ENCODE data around the gene DARS1.
"Not testable (repeated sequence)": the region's sequence is repeated elsewhere in the genome, so short reads cannot be mapped to it uniquely, and the experiment has no call there.

Gene DARS1

DNA sequence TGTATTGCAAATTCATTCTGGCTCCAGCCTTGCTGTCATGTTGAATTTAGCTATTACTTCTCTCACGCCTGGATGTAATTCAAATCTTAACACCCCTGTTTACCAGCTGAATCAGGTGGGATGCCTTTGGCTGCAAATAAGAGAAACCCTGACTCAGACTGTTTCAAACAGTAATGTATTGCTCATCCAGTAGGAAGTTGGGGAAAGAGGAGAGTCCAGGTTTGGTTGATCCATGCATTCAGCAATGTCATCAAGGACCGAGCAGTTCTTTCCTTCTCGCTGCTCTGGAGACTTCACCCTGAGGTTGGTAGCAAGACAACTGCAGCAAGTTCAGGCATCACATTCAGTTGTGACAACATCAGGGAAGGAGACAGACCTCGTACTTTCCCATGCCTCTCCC, 6.4 kb upstream of the DARS1 start:
- in situ Hi-C loops (cut with MboI; ENCODE audit: low pct_unique_long_range_greater_than_20kb, low sequenced_read_pairs): no loop called here
- no peak for DNase-seq

DNA sequence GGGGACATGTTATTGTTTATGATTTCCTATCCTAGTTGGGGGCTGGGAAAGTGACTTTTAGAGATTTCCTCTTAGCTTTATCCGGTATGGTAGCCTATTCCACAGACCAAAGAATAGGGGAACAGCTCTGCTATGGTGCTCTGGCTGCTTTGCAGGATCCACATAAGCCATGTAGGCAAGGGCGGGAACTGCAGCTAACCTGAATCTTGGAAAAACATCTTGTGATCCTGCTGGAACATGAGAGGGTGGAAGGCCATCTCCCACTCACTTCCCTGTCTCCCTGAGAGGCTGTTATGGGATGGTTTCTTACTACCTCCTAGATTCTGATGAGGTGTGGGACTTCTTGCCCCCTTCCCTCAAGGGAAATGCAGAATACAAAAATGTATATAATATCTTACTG, 2.0 kb upstream of the DARS1 start:
- in situ Hi-C loops (cut with MboI; ENCODE audit: low pct_unique_long_range_greater_than_20kb, low sequenced_read_pairs): no loop called here
- no peak for DNase-seq

- DNase-seq: no peak
- in situ Hi-C loops (cut with MboI; ENCODE audit: low pct_unique_long_range_greater_than_20kb, low sequenced_read_pairs): no loop called here
Observed at GRCh38 chr2:135986507-135986906, 1.1 kb upstream of the DARS1 start.

DNA sequence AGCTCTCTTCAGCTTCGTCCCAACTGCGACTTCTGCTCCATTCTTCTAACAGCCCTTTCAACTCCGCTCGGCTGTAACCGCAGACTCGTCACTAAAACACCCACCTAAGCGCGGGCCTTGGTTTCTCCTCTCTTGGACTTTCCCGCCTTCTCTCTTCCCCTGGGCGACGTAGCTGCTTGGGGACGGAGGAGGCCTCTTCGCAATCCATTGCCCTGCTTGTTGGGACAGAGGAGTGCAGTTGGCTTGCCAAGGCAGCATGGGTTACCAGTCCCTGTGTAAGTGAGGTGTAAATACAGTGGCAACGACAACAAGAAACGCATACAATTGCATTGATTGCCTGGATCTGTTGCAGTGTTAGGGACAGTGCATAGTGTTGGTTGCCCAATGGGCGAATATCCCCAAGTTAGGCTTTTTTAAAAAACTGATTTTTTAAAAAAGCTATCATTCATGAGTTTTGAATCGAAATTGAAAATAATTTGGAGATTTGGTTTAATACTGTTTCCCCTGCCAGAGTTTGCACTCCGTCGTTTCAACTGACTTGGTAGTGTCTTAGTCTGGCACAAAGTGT, 484 bp upstream of the DARS1 start:
- DNase-seq: peak; percentile 87
- in situ Hi-C loops (cut with MboI; ENCODE audit: low pct_unique_long_range_greater_than_20kb, low sequenced_read_pairs): no loop called here

DNA sequence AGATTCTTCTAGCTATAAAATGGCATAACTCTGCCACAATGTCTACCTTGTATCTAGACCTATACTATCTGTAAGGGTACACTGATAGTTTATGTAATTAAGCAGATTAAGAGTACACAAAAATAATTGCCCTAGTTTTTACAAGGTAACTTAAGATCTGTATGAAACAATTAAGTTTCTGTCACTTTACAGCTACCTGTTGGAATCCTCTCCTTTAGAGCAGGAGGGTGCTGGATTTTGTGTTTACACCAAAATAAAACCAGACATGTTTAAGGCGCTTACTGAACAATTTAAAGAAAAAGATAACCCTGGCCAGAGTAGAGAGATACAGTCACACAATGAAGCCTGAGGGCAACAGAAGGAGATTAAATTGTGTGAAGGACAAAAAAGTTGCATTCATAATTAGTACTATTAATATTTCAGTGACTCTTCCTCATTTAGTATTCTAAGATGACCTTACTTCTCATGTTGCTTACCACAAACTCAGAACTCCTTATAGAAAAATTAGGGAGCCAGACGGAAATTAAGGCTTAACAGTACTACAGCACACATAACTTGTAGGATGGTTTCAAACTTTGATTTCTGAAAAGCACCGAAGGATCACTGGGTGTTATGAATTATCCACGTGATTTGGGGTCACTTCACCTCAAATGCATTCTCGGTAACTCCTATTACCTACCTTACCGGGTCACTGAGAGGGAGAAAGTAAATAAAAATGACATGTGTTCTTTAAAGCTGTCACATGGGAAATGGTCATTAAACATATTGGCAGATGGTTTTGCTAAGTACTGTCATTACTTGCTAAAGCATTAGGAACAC, 1.0 kb downstream of the DARS1 start:
- in situ Hi-C loops (cut with MboI; ENCODE audit: low pct_unique_long_range_greater_than_20kb, low sequenced_read_pairs): no loop called here
- peak; percentile 16 for DNase-seq

DNA sequence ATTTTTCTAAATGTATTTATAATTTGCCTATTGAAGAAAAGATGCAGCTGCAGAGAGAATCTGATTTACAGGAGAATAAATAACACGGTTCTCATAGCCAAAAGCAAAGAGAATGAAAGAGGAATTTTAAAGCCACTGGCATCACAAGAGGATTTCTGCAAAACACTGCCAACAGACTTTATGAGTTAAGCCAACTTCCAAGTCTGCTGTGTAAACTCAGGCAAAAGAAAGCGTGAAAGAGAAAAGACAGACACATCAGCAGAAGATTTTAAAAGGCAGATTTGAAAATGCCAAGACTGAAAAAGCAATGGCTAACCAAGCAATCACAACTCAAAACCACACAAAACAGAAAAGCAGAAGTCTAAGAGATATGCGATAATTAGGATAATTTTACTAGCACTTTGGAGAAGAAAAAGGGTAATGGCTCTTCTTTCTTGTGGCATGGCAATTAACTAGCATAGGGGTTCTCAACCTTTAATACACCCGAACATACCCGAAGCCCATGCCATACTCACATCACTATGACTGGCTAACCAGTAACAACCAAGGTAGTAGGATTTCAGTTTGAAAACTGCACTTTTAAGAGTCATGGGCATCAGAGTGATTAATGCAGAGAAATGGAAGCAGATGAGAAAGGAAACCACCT, 4.9 kb downstream of the DARS1 start:
- in situ Hi-C loops (cut with MboI; ENCODE audit: low pct_unique_long_range_greater_than_20kb, low sequenced_read_pairs): no loop called here
- DNase-seq: peak; percentile 49

- in situ Hi-C loops (cut with MboI; ENCODE audit: low pct_unique_long_range_greater_than_20kb, low sequenced_read_pairs): no loop called here
- no peak for DNase-seq
Observed at GRCh38 chr2:135975702-135976101, 9.7 kb downstream of the DARS1 start.

- in situ Hi-C loops (cut with MboI; ENCODE audit: low pct_unique_long_range_greater_than_20kb, low sequenced_read_pairs): no loop called here
- no peak for DNase-seq
Observed at GRCh38 chr2:135974036-135974435, 11.4 kb downstream of the DARS1 start.

DNA sequence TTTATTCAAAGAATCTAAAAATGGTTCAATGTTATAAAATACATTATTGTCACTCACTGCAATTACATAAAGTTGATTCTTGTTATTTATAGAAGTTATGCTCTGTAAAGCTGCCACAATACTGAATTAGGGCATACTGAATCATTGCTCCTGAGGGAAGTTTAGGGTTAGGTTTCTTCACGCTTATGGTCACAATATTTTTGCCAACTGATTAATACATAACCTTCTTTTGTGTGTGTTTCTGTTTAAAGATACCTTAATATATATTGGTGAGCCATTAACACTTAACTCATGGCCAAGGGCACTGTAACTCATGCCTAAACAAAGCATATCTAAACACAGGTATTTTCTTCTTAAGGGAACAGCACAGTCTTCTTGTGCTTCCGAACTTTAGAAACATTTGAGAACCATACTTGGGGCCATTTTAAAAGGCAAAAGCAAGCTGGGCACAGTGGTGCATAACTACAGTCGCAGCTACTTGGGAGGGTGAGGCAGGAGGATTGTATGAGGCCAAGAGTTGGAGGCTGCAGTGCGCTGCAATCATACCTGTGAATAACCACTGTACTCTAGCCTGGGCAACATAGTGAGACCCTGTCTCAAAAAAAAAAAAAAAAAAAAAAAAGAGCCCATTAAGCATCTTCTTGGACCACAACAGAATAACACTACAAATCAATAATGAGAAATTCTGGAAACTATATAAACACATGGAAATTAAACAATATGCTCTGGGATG, 15.6 kb downstream of the DARS1 start:
- in situ Hi-C loops (cut with MboI; ENCODE audit: low pct_unique_long_range_greater_than_20kb, low sequenced_read_pairs): no loop called here
- no peak for DNase-seq

DNA sequence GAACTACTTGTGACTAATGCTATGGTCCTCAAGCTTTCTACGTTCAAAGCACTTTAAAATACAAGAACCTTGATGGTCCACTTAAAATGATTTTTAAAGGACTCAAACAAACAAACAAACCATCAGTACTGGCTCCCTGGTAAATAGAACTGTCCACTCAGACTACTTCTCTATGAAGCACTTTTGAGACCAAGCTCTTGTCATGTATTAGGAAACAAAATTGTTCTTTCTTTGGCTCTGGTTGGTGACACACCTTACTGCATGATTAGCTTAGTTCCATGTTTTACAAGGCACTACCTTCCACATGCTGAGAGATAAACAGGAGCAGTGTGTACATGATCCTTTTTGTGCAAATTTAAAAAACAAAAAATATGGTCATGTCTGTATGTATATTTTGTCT, 19.7 kb downstream of the DARS1 start:
- in situ Hi-C loops (cut with MboI; ENCODE audit: low pct_unique_long_range_greater_than_20kb, low sequenced_read_pairs): no loop called here
- DNase-seq: no peak

DNA sequence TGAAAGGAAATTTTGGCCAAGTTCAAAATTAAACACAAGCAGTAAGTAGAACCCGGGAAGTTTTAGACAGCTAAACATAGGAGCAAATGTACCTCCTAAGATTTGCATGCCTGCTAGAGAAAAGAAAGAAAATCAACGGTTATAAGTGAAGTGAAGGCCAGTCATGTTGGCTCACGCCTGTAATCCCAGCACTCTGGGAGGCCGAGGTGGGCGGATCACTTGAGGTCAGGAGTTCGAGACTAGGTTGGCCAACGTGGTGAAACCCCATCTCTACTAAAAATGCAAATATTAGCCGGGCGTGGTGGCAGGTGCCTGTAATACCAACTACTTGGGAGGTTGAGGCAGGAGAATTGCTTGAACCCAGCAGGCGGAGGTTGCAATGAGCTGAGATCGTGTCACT, 21.0 kb downstream of the DARS1 start:
- in situ Hi-C loops (cut with MboI; ENCODE audit: low pct_unique_long_range_greater_than_20kb, low sequenced_read_pairs): not testable (repeated sequence)

DNA sequence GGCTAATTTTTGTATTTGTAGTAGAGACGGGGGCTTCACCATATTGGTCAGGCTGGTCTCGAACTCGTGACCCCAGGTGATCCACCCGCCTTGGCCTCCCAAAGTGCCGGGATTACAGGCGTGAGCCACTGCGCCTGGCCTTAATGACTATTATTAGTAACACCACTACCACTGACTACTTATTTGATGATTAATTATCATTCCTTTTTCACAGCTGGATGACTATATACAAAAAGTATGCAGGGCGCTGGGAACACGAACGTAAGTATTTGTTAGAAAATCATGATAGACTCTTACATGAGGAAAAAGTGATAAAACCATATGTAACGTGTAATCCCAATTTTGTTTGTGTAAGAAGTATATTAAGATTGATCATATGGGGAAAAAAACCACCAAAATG, 21.6 kb downstream of the DARS1 start:
- in situ Hi-C loops (cut with MboI; ENCODE audit: low pct_unique_long_range_greater_than_20kb, low sequenced_read_pairs): no loop called here
- no peak for DNase-seq

More for the DNA sequence above, 21.0 kb downstream of the DARS1 start:
- not testable (repeated sequence) for DNase-seq

DNA sequence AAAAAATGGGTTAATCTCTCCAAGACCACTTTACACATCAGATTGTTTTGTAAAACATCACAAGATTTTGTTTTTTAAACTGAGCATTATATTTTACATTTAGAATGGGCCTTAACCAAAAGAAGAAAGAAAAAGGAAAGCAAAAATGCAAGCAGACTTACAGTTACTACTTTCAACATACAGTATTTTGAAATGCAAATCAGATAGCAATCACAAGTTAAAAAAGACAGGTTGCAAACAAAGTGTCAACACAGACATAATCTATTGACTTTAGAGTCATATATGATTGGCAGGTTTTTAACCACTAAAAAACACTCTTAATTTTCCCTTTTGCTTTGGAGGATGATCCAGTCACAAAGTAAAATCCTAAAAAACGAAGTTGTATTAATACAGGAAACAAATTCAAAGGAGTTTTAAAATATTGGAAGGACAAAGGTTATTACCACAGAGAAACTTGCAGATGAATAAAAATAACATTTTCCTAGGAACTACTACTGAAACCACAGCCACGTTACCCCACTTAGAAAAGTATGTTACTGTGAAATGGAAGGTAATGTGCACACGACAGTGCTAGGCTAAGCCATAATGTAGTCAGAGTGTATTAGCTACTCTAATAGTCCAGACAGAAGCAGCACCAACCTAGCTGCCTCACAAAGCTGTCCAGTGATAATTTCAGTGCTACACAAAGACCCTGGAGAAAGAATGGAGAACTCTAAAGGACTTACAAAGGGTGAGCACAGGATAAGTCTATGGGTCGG, 22.9 kb downstream of the DARS1 start:
- no peak for DNase-seq
- in situ Hi-C loops (cut with MboI; ENCODE audit: low pct_unique_long_range_greater_than_20kb, low sequenced_read_pairs): no loop called here

- in situ Hi-C loops (cut with MboI; ENCODE audit: low pct_unique_long_range_greater_than_20kb, low sequenced_read_pairs): no loop called here
- DNase-seq: no peak
Observed at GRCh38 chr2:135960656-135961551, 24.5 kb downstream of the DARS1 start.

DNA sequence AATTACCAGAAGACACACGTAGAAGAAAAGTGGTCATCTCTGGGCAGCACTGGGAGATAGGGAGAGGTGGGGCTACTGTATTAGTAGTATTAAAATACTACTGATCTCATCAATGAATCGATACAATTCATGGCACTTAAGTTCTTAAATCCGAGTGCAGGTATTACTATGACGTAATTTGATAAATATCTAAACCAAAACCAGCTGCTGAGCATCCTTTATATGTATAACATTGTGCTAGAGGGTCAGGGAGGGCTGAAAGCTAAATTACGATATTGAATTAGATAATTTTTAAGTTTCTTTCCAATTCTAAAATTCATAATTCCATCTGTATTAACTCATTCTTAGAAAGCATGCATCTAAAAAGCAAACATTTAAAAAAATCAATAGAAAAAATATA, 25.3 kb downstream of the DARS1 start:
- in situ Hi-C loops (cut with MboI; ENCODE audit: low pct_unique_long_range_greater_than_20kb, low sequenced_read_pairs): no loop called here
- DNase-seq: no peak

GRCh38 chr2:135958927-135959326, 26.5 kb downstream of the DARS1 start:
- in situ Hi-C loops (cut with MboI; ENCODE audit: low pct_unique_long_range_greater_than_20kb, low sequenced_read_pairs); DNase-seq: not testable (repeated sequence)

DNA sequence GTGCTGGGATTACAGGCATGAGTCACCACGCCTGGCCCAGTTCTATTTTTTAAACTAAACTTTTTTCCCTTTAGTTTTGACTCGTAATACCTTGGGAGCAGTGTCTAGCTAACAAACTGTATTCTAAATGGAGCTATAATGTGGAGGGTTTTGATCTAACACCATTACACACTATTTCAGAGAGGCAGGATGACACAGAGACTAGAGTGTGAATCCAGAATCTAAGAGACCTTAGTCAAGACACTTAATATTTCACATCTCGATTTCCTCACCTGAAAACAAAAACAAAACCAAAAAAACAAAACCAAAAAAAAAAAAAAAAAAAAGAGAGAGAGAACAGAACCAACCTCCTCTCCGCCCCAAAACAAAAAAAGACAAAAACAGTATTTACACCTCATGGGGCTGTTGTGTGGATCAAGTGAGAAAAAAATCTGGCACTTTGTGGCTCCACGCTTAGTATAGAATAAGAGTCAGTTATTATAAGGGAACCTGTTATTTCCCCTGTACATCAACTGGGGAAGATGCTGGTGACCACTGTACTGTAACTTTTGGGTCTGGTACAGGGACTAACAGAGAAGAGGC, 31.3 kb downstream of the DARS1 start:
- in situ Hi-C loops (cut with MboI; ENCODE audit: low pct_unique_long_range_greater_than_20kb, low sequenced_read_pairs): no loop called here
- no peak for DNase-seq

- no peak for DNase-seq
- in situ Hi-C loops (cut with MboI; ENCODE audit: low pct_unique_long_range_greater_than_20kb, low sequenced_read_pairs): no loop called here
Observed at GRCh38 chr2:135952891-135953290, 32.5 kb downstream of the DARS1 start.
